HCT116 (cell line): Measurements from ENCODE around the gene LRRC52. TPM values are rescaled to one million over a fixed set of nuclear protein-coding genes. Genes with fewer than 3 reads are reported as not detected.

Source experiments
- ATAC-seq: fragments of 200-7000 bp; cut with Tn5 transposase; 2 replicates; pipeline ENCODE4 v1.9.1; 2020; ENCODE audit warnings: mild to moderate bottlenecking, moderate library complexity
- BruUV-seq: library from RNA; stranded (reverse); fragments of 400-500 nt; replicated peaks from 2 replicates; lab custom pipeline; 2021; lab: Mats Ljungman, UMichigan
- CTCF ChIA-PET: fragments of 300-600 bp; sonication (Branson Sonifier 250); formaldehyde crosslinking; loops from one replicate; lab custom pipeline; 2021; ENCODE audit warnings: antibody characterized with exemption; lab: Charles Lee
- POLR2A ChIA-PET: fragments of 300-600, 350-600 bp; sonication (Branson Sonifier 250); formaldehyde crosslinking; loops from one replicate; lab custom pipeline; 2021; ENCODE audit warnings: antibody characterized with exemption; lab: Charles Lee
- RAD21 ChIA-PET, 2 experiments: fragments of 300-600 bp; sonication (Branson Sonifier 250); formaldehyde crosslinking; loops; one replicate each; lab custom pipeline; 2023; ENCODE audit warnings: low total read pairs in 2 of 2; ENCODE audit not compliant: uncharacterized antibody in 2 of 2, unreplicated experiment in 2 of 2, low non-redundant PET in 1 of 2; lab: Charles Lee
- DNase-seq: peaks from one replicate; pipeline ENCODE4 v3.0.0-alpha.2; 2010; ENCODE audit warnings: low read depth, low spot score
- H2AFZ ChIP-seq: fragments of 200-600 bp; shearing (Covaris generic), sonication (generic); 2 replicates; pipeline ENCODE4 v1.6.1; 2017; ENCODE audit warnings: low read depth, mixed run types, mixed read lengths, antibody characterized with exemption, low read length; ENCODE audit not compliant: poor library complexity, severe bottlenecking
- H3K27ac ChIP-seq: 2 replicates; pipeline ENCODE4 v1.5.1; 2012; ENCODE audit warnings: low read depth, low read length
- H3K27me3 ChIP-seq: fragments of 200-600 bp; sonication (generic); 2 replicates; pipeline ENCODE4 v1.6.1; 2016; ENCODE audit warnings: mixed run types, low read length, mixed read lengths; ENCODE audit not compliant: insufficient read depth
- H3K36me3 ChIP-seq, 2 experiments: fragments of 200-500 bp in 1 of 2; fragments of 200-600 bp in 1 of 2; sonication (Bioruptor generic) in 1 of 2; sonication (generic) in 1 of 2; 2 replicates each; pipeline versions ENCODE4 v1.5.1 to v1.6.1; 2014 to 2016; ENCODE audit warnings: low read length in 2 of 2, inconsistent platforms in 1 of 2, mixed read lengths in 1 of 2, mixed run types in 1 of 2; ENCODE audit not compliant: insufficient read depth in 2 of 2, control insufficient read depth in 1 of 2
- H3K4me1 ChIP-seq, 2 experiments: fragments of 200-600 bp in 1 of 2; sonication (generic) in 1 of 2; 2 replicates each; pipeline versions ENCODE4 v1.5.1 to v1.6.1; 2012 to 2017; ENCODE audit warnings: low read length in 2 of 2, inconsistent platforms in 1 of 2, mild to moderate bottlenecking in 1 of 2, mixed read lengths in 1 of 2, mixed run types in 1 of 2, moderate library complexity in 1 of 2; ENCODE audit not compliant: insufficient read depth in 2 of 2, control insufficient read depth in 1 of 2
- H3K4me2 ChIP-seq: fragments of 200-600 bp; sonication (generic); 2 replicates; pipeline ENCODE4 v1.6.1; 2017; ENCODE audit warnings: mixed run types, low read length, mixed read lengths
- H3K4me3 ChIP-seq, 2 experiments: fragments of 200-600 bp in 1 of 2; sonication (generic) in 1 of 2; replicated peaks in 1 of 2; 2 replicates each; pipeline ENCODE4 v1.5.1; 2011 to 2016; ENCODE audit warnings: low read length in 2 of 2, control low read depth in 1 of 2, low read depth in 1 of 2, mild to moderate bottlenecking in 1 of 2, mixed read lengths in 1 of 2, mixed run types in 1 of 2
- H3K79me2 ChIP-seq: fragments of 200-600 bp; sonication (generic); 2 replicates; pipeline ENCODE4 v1.6.1; 2017; ENCODE audit warnings: mild to moderate bottlenecking, mixed run types, low read length, moderate library complexity, mixed read lengths; ENCODE audit not compliant: insufficient read depth
- H3K9ac ChIP-seq: fragments of 200-600 bp; sonication (generic); 2 replicates; pipeline ENCODE4 v1.6.1; 2016; ENCODE audit warnings: low read length, mixed read lengths
- H3K9me2 ChIP-seq: fragments of 200-600 bp; sonication (generic), shearing (Covaris generic); 2 replicates; pipeline ENCODE4 v1.6.1; 2017; ENCODE audit warnings: mixed run types, mild to moderate bottlenecking, moderate library complexity; ENCODE audit not compliant: insufficient read depth
- H3K9me3 ChIP-seq, 2 experiments: fragments of 200-500 bp in 1 of 2; fragments of 200-600 bp in 1 of 2; sonication (Bioruptor generic) in 1 of 2; sonication (generic) in 1 of 2; 2 replicates each; pipeline ENCODE4 v1.6.1; 2014 to 2017; ENCODE audit warnings: low read length in 2 of 2, mixed read lengths in 2 of 2, inconsistent platforms in 1 of 2, low read depth in 1 of 2, mild to moderate bottlenecking in 1 of 2, mixed run types in 1 of 2, moderate library complexity in 1 of 2; ENCODE audit not compliant: control insufficient read depth in 1 of 2, insufficient read depth in 1 of 2
- H4K20me1 ChIP-seq: fragments of 200-600 bp; sonication (generic), shearing (Covaris generic); 2 replicates; pipeline ENCODE4 v1.6.1; 2017; ENCODE audit warnings: mixed run types, mild to moderate bottlenecking, moderate library complexity; ENCODE audit not compliant: insufficient read depth
- CEBPB ChIP-seq: IDR thresholded peaks from 2 replicates; pipeline ENCODE4 v1.6.1; 2012; ENCODE audit warnings: low read depth
- EZH2 ChIP-seq: fragments of 200-600 bp; sonication (generic); IDR thresholded peaks from 2 replicates; pipeline ENCODE4 v1.6.1; 2017; ENCODE audit warnings: antibody characterized with exemption, mixed run types
- FOSL1 ChIP-seq: IDR thresholded peaks from 2 replicates; pipeline ENCODE4 v1.6.1; 2012; ENCODE audit warnings: low read depth
- JUND ChIP-seq: IDR thresholded peaks from 2 replicates; pipeline ENCODE4 v1.6.1; 2012
- POLR2AphosphoS5 ChIP-seq: IDR thresholded peaks from 2 replicates; pipeline ENCODE4 v1.6.1; 2011; ENCODE audit warnings: mild to moderate bottlenecking, low read depth, low read length, moderate library complexity
- SIN3A ChIP-seq: IDR thresholded peaks from 2 replicates; pipeline ENCODE4 v1.6.1; 2012; ENCODE audit warnings: low read depth
- SP1 ChIP-seq: IDR thresholded peaks from 2 replicates; pipeline ENCODE4 v1.6.1; 2012; ENCODE audit warnings: low read depth
- SRF ChIP-seq: IDR thresholded peaks from 2 replicates; pipeline ENCODE4 v1.6.1; 2012; ENCODE audit warnings: low read depth
- YY1 ChIP-seq: IDR thresholded peaks from 2 replicates; pipeline ENCODE4 v1.6.1; 2011; ENCODE audit warnings: low read length, low read depth, moderate library complexity, mild to moderate bottlenecking; ENCODE audit not compliant: insufficient replicate concordance; ENCODE audit errors: extremely low read depth
- ZNF274 ChIP-seq: fragments of 200-500 bp; sonication (Bioruptor generic); IDR thresholded peaks from 2 replicates; pipeline ENCODE4 v1.6.1; 2014; ENCODE audit warnings: mild to moderate bottlenecking, low read depth, low read length, inconsistent platforms
- intact Hi-C: fragments of 100-400 bp; cut with micrococcal nuclease; formaldehyde crosslinking; loops from 2 replicates; pipeline ENCODE4 v1.10.0; 2022
- total RNA-seq: library from RNA; stranded (reverse); gene quantifications from one replicate; pipeline ENCODE4 v1.2.1, GENCODE V29; 2021; ENCODE audit not compliant: unreplicated experiment
- TF ChIP-seq, protein P1 (sequence below): IDR thresholded peaks from 2 replicates; pipeline ENCODE4 v1.6.1; 2012

Gene LRRC52
- total RNA-seq, 1 experiment from 2014 or later = not detected

GRCh38 chr1:165580931-165581871, 37.4 kb downstream of the LRRC52 start:
- H4K20me1 ChIP-seq = no peaks in the 10 kb centered on the region
- RAD21 ChIA-PET = no interaction called here
- CTCF ChIA-PET = no interaction called here
- no peak overlapping the region for H3K4me2 ChIP-seq
- no peaks in the 10 kb centered on the region for H3K9me2 ChIP-seq
- no peaks in the 10 kb centered on the region for H3K36me3 ChIP-seq
- no peaks in the 10 kb centered on the region for H3K4me1 ChIP-seq
- TF ChIP-seq JUND (no peak), SRF (no peak), ZNF274 (no peak), YY1 (no peak), SP1 (no peak), EZH2 (no peak), SIN3A (no peak), CEBPB (no peak)
- TF ChIP-seq, protein P1, sequence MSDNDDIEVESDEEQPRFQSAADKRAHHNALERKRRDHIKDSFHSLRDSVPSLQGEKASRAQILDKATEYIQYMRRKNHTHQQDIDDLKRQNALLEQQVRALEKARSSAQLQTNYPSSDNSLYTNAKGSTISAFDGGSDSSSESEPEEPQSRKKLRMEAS = no peak
- no peak for ATAC-seq
- no peak for DNase-seq
- no TSS peak for BruUV-seq
- intact Hi-C loops = no loop called here
- H3K9ac ChIP-seq = no peak overlapping the region
- peaks cover 30% of the 10 kb centered on the region for H3K27me3 ChIP-seq
- no peaks in the 10 kb centered on the region for H3K79me2 ChIP-seq
- no peak overlapping the region for H3K4me3 ChIP-seq
- H3K27ac ChIP-seq = no peak overlapping the region
- H2AFZ ChIP-seq = no peak overlapping the region
- H3K9me3 ChIP-seq = no peaks in the 10 kb centered on the region
- POLR2A ChIA-PET = no interaction called here

DNA sequence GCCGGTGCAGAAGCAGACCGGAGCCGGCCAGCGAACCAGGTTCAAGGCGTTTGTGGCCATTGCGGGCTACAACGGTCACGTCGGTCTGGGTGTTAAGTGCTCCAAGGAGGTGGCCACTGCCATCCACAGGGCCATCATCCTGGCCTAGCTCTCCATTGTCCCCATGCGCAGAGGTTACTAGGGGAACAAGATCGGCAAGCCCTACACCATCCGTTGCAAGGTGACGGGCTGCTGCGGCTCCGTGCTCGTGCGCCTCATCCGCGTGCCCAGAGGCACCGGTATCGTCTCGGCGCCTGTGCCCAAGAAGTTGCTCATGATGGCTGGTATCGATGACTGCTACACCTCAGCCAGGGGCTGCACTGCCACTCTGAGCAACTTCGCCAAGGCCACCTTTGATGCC, 38.1 kb downstream of the LRRC52 start:
- ChIA-PET CTCF (no interaction called here), RAD21 (no interaction called here)
- intact Hi-C loops = no loop called here

More for the DNA sequence above, 38.1 kb downstream of the LRRC52 start:
- ATAC-seq (no peak), DNase-seq (no peak)
- no peak overlapping the region for H3K27ac ChIP-seq
- H3K9me2 ChIP-seq = no peaks in the 10 kb centered on the region
- H3K9ac ChIP-seq = no peak overlapping the region
- peaks cover 28% of the 10 kb centered on the region for H3K27me3 ChIP-seq
- POLR2A ChIA-PET = no interaction called here
- H3K4me3 ChIP-seq = no peak overlapping the region
- H3K4me1 ChIP-seq = no peaks in the 10 kb centered on the region
- H3K4me2 ChIP-seq = no peak overlapping the region
- H2AFZ ChIP-seq = no peak overlapping the region
- no peaks in the 10 kb centered on the region for H4K20me1 ChIP-seq
- no peaks in the 10 kb centered on the region for H3K79me2 ChIP-seq
- no peaks in the 10 kb centered on the region for H3K36me3 ChIP-seq
- H3K9me3 ChIP-seq = no peaks in the 10 kb centered on the region
- BruUV-seq = no TSS peak
- TF ChIP-seq POLR2AphosphoS5 (no peak), FOSL1 (no peak)
